ENCODE measurements around the gene PAPOLG.

Gene PAPOLG

DNA sequence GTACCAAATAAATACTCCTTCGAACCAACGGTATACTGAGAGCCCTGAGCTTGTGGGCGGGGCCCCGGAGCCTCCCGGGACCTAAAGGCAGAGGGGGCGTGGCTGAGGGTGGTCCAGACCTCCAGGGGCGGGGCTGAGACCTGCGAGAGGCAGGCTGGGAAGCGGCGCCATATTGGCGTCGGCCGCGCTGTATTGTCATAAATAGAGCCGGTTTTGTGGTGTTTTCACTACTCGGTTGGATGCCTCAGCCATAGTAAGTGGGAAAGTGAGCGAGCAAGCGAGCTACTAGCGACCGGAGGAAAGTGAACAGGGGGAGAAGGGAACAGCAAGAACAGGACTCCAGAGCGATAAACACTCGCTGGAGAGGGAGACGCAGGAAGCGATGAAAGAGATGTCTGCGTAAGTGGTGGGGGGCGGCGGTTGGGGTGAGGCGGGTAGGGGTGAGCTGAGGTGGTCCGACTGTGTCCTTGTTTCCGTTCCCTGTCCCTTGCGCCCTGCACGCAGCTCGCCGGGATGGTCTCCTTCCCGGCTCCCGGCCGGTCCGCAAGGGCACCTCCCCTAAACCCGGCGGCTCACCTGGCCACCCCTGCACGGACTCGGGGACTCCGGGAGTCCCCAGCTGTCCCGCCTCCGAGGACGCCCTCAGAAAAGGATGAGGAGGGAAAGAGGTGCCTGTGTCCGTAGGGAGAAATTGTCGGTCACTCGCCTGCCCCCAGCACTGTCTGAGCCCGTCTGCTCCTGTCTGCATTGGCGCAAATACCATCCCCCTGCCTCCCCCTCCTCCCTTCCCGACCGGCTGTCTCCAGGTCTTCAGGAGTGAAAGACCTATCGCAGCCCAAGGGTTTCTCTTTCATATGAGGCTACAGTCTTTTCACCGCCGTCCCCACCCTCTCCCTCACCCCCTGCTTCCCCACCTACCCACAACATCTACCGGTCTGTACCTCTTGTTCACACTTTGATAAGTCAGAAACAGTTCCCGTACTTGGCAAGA lies at the start of gene PAPOLG:
TSS of gene PAPOLG (plus strand) at position 172 of the 991 bp plus-strand sequence. CDS start at position 383, 211 bp downstream.
- DNase-seq = peak; percentile 95

DNA sequence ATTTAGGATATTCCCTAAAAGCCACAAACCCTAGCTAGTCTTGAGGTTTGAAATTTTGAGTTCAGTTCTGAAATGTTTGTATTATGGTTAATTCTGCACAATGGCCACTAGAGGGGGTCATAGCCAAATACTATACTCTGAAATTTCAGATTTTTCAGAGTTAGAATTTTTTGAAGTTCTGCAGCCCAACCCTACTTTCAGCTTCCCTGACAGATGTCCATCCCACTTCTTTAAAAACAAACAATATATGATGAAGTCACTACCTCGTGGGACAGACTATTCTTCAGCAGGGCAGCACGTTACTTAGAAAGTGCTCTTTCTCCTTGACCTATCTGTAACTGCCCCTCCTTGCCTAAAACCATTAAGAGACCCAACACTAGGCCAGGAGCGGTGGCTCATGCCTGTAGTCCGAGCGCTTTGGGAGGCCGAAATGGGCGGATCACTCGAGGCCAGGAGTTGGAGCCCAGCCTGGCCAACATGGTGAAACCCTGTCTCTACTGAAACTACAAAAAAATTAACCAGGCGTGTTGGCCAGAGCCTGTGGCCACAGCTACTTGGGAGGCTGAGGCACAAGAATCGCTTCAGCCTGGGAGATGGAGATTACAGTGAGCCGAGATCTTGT lies 48.2 kb upstream of the PAPOLG start:
- no peak for DNase-seq

DNA sequence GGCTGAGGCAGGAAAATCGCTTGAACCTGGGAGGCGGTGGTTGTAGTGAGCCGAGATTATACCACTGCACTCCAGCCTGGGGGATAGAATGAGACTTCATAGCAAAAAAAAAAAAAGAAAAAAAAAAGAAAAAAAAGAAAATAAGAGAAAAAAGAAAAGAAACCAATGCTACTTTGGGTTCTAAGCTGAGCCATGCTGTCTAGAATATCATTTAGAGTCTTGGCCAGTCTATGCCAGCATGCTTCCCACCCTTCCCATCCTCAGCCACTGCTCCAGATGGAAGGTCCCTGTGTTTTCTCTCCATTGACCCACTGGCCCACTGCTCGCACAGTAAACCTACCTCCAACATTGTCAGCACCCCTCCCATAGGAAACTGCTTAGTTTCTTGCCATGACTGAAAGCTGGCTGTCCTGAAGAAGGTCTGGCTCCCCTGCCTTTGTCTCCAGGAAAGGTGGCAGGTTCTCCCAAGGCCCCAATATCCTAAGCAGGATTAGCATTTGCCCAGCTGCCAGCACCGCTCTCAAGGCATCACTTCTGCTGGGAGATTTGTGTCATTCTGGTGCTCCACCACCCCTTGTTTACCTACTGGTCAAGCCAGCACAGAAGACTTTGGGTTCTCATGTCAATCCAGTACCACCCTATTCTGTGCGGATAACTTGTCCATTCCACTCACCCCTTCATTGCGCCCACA lies 47.3 kb upstream of the PAPOLG start:
- DNase-seq = no peak

DNA sequence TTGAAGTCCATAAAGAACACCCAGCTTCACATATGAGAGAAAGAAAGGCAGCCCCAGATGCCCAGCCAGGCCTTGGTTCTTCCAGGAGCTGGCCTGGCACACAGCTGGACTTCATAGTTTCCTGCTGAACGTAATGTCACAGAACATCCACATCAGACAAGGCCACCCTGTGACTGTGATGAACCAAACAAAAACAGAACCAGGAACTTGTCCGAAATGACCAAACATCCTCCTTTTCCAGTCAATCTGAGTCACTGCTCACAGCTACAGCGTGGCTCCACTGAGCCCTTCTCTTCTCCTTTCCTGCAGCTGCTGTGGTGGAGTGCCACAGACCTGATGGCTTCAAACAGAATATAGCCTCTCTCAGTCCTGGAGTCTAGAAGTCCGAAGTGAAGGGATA lies 45.4 kb upstream of the PAPOLG start:
- DNase-seq = no peak

DNA sequence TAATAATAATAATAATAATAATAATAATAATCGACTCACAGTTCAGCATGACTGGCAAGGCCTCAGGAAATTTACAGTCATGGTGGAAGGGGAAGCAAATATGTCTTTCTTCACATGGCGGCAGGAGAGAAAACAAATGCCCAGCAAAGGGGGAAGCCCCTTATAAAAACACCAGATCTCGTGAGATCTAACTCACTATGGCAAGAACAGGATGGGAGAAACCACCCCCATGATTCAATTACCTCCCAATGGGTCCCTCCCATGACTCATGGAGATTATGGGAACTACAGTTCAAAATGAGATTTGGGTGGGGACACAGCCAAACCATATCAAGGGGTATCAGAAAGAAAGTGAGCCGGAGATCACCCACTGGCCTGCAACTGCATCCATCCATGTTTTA lies 40.5 kb upstream of the PAPOLG start:
- DNase-seq = no peak

DNA sequence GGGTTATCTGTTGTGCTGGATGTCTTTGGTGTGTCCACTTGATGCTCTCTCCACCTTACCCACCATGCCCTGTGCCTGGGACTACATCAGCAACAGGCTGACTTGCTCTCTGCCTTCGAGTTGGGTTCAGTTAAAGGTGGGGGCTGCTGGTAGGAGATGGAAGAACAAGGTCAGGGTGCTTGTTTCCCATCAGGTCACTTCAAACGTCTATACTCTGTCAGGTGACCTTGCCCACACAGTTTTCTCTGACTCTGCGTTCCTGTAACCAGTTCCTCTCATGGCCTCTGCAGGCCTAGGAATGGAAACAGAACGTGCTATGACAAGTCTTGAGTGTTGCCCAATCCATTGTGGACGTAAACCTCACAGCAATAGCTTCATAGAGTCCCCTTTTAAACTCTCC lies 38.4 kb upstream of the PAPOLG start:
- no peak for DNase-seq

DNA sequence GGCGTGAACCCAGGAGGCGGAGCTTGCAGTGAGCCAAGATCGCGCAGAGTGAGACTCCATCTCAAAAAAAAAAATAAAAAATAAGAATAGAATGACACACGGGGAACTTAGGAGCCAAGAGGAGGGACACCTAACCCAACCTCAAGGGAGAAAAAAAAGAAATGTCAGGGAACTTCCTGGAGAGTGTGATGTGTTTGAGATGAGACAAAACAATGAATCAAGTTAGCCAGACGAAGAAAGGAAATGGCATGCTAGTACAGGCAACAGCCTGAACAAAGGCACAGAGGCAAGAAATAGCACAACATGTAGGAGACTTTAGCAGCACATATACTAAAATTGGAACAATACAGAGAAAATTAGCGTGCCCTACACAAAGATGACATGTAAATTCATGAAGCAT lies 36.7 kb upstream of the PAPOLG start:
- DNase-seq = no peak

DNA sequence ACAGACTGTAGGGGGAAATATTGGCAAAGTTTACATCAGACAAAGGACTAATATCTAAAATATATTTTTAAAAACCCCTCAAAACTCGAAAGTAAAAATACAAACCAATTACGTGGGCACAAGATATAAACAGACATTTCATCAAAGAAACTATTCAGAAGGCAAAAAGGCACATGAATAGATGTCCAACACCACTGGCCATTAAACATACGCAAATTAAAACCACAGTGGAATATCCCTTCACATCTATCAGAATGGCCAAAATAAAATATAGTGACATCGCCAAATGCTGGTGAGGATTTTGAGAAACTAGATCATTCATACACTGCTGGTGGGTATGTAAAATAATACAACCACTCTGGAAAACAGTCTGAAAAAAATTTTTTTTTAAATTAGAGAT lies 30.6 kb upstream of the PAPOLG start:
- DNase-seq = no peak

DNA sequence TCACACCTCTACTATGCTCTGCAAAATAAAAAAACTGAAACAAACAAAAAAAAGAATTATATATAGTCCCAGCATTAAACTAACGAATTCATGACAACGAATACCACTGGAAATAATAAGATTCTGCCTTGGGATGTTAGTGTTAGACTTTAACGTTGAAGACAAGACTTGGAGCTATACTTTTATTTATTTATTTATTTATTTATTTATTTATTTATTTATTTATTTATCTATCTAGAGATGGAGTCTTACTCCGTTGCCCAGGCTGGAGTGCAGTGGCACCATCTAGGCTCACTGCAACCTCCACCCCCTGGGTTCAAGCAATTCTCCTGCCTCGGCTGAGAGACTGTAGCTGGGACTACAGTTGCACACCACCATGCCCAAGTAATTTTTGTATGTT lies 27.2 kb upstream of the PAPOLG start:
- no peak for DNase-seq

DNA sequence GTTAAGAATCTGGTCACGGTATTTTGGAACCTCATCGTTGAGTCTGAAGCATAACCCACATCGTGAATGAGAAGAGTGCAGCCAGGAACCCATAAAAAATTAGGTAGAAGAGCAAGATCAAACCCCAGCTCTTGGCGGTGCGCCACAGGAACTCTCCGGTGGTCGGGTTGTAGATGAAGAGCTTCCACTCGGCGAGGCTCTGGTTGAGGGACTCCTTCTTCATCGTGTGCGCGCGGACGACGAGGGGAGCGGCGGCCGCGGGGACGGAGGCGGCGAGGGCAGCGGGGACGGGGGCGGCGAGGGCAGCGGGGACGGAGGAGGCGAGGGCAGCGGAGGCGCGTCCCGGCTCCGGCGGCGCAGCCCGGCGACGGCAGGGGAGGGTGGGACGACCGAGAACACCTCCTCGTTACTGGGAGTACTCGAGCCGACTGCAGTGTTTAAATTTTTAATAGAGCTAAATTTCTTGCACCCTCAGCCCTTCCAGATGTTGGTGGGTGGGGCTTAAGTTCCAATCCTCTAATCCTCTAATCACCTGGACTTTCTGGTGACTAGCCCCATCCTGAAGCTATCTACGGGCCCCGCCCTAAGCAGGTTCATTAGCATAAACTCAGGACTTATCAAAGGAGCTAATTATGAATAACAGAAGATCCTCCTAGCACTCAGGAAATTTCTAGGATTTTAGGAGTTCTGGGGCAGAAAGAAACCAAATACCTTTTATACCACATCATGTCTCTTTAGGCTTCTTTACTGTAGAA lies 20.4 kb upstream of the PAPOLG start:
- no peak for DNase-seq

DNA sequence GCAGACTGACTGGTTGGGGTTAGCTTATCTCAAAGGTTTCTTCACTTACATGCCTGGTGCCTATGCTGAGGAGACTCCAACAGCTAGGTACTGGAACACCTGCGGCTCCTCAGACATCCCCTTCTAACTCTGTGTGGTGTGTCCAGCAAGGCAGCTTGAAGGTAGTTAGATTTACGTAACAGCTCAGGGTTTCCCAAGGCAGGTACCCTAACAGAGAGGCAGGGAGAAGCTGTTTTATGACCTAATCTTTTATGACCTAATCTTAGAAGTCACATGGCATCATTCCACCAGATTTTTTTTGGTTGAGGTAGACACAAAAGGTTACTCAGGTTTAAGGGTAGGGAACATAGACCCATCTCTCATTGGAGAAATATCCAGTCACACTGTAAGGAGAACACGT lies 17.4 kb upstream of the PAPOLG start:
- DNase-seq = no peak

DNA sequence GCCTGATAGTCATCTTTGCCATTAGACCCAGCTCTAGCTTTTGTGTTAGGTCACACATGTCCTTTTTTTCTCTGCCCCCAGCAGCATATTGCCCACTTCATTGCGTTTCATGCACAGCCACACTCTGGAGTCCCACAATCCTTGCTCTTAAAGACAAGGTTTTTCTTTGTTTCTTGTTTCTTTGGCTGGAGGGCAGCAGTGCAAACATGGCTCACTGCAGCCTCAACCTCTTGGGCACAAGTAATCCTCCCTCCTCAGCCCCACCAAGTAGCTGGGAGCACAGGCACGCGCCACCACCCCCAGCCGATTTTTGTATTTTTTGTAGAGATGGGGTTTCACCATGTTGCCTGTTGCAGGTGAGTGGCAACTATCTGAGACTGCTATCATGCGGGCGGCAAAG lies 16.9 kb upstream of the PAPOLG start:
- no peak for DNase-seq

DNA sequence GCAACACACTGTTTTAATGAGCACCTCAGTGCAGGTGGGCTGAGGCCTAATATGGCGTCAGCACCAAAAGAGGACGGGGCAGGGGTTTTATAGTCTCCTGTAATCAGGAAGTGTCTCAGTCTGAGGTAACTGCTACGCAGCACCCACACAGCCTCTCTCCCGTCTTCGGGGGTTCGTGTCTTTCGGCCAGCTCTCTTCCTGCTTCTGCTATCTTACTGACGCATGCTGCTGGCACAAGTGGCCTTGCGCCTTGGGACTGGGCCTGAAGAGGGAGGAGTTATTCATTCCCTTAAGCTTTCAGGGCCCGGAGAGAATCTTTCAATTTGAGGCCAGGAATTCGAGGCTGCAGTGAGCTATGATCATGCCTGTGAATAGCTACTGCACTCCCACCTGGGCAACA lies 14.5 kb upstream of the PAPOLG start:
- no peak for DNase-seq

DNA sequence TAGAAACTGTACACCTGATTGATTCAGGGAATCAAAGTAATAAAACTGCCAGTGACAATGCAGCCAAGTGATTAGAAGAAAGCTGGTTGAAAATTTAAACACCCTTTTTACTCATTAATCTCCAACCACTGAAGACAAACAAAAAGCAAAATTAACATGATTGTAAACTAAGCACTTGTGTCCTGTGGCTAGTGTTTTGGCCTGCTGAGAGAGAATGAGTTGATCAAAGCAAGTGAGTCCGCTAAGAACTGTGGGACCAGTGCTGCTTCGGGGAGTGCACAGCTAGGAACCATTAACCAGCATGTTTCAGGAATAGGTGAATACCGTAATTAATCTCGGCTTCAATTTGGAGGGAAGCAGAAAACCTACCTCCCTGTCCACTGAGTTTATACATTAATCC lies 13.6 kb upstream of the PAPOLG start:
- DNase-seq = no peak

DNA sequence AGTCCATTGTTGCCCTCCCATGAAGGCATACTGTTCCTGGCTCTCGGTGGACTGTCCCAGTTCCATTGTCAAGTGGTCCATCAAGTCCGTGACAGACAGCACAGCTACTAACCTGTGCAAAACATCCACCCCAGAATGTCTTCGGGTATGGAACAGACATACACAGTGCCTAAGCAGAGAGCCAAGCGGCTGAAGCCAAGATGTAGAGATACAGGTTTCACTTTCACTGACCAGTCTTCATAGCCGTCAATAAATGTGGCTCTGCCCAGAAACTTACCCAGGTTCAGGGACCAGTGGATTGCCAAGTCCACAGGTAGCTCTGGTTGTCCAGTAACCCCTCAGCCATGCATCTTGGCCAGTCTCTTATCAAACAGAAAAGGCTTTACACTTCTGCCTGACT lies 10.7 kb upstream of the PAPOLG start:
- no peak for DNase-seq

DNA sequence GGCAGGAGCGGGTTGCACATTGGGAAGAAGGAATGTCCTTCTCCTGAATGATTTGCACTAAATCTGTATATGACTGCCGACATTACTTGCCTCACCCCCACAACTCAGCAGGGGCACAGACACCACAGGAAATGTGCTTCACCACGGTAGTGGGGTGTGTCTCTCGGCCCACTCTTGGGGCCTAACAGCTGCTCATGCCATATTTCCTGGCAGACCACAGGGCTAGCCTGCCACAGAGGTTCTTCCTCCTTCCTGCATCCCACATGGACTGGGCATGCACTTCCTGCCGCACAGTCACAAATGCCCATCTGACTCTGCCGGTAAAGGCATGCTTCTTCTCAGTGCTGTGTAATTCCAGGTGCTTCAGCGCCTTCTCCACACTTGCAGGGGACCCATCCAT lies 10.3 kb upstream of the PAPOLG start:
- DNase-seq = no peak

DNA sequence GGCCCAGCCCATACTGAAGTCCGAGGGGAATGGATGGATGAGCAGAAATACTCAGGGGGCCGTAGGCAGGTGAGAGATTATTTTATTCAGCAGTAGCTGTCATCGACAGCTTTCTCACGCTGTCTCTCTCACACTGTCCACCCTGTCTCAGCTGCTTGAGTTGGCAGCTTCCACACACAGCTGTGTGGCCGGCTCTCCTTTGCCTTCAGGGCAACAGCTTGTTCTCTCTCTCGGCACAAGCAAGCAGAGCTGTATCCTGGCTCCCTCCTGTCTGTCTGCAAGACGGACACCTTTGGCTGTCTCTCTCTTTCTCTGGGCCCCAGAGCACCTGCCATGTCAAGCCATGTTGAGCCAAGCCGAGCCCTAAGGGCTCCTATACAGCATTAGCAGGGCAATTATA lies 9.8 kb upstream of the PAPOLG start:
- peak; percentile 48 for DNase-seq

DNA sequence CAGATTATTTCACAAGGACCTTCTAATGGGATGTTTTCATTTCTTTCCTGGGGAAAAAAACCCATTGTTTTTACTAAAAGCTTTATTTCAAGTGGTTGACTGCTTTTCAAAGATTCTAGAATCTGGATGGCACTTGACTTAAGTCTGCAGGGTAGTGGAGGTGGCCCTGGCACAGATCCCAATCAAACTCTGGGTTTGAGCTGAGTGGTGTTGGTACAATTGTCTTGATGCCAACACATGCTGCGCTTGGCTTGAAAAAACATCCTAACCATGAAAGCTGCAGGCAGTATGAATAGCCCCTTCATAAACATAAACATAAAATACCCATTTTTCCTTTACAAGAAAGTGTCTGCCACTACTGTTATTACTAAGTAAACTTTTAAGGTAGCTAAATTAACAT lies 3.6 kb downstream of the PAPOLG start:
- DNase-seq = no peak

DNA sequence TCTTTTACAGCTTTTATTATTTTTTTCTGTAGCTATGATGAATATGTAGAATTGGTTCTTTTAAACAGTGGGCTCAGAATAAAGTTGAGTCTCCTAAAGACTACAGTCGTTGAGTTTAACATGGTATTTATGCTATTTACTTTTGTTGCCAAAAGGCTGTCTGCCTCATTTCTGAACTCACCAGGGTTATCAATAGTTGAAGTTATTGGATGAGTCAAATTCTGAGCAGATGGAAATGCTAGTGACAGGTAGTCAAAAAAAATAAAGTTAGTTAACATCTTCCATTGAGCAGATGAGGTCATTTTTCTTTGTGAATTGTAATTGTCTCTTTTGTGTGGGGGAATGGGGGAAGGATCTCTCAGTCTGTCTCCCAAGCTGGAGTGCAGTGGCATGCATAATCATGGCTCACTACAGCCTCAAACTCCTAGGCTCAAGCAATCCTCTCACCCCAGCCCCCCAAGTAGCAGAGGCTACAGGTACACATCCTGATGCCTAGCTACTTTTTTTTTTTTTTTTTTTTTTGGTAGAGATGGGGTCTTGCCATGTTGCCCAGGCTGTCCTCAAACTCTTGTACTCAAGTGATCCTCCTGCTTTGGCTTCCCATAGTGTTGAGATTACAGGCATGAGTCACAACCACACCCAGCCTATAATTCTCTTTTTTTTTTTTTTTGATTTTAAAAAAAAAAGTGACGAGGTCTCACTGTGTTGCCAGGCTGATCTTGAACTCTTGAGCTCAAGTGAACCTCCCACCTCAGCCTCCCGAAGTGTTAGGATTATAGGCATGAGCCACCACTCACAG lies 8.9 kb downstream of the PAPOLG start:
- no peak for DNase-seq

DNA sequence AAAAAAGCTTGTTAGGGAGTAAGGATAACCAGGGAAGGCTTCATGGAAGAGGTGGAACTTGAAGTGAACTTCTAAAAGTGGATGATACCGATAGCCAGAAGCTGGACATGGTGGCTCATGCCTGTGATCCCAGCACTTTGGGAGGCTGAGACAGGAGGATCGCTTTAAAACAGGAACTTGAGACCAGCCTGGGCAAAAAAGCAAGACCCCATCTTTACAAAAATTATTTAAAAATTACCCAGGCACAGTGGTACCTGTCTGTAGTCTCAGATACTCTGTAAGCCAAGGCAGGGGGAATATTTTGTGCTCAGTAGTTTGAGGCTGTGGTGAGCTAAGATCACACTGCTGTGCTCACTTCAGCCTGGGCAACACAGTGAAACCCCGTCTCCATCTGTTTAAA lies 10.2 kb downstream of the PAPOLG start:
- no peak for DNase-seq

DNA sequence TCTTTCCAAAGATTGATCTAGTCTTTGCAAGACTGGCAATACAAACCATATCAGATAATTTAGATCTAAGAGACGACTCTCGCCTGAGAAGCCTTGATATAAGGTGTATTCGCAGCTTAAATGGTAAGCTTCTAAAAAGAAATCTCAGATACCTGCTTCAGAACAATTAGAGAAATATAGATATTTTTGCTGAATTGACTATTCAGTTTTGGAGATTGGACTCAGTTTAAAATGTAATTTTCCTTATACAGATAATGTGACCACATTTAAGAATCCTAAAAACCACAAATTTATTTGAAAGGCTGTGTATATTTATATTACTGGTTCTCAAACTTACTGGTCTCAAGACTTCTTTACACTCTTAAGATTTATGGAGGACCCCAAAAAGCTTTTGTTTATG lies 15.4 kb downstream of the PAPOLG start:
- DNase-seq = no peak

DNA sequence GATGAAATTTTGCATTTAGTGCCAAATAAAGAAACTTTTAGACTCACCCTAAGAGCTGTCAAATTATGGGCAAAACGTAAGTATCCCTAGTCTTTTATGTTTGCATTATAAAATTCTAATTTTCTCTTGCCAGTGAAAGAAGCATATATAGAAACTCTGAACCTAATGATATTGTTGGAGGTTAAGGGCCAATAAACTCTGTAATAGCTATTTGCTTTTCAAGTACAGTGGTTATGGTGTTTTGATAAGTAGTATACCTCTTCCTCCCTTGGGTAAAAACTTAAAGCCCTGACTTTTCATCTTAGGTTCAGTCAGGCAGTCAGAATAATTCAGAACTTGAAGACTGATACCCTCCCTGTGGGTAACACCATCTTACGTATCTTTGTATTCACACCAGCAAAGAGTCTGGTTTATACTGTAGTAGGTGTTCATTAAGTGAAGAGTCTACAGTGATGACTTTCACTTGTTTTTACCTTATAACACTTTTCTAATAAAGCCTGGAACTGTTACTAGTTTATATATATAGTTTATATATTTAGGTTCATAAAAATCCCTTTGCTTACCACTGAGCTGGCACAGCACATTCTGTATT lies 19.1 kb downstream of the PAPOLG start:
- DNase-seq = no peak
